Activated gamma-delta T cell (primary cell): ENCODE results near the gene PBRM1.

Source experiments
- DNase-seq: peaks from one replicate; lab custom pipeline; 2025; lab: John Stamatoyannopoulos, UW

PBRM1 gene

DNA sequence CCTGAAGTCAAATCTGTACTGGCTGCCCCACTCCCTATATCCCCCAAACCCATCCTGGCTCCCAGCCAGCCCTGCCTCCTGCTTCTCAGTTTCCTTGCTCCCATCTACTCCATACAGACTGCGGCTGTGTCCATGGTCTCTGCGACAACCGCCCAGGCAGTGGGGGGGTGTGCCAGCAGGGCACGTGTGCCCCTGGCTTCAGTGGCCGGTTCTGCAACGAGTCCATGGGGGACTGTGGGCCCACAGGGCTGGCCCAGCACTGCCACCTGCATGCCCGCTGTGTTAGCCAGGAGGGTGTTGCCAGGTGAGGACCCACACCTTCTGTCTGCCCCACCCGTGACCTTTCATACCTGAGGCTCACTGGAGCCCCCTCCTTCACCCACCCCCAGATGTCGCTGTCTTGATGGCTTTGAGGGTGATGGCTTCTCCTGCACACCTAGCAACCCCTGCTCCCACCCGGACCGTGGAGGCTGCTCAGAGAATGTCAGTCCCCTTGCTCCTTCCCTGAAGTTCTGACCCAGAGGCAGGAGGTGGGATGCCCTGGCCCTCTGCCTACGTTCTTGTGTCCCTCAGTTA lies 175.9 kb downstream of the PBRM1 start:
- DNase-seq = no peak

GRCh38 chr3:52507359-52507758 lies 178.4 kb downstream of the PBRM1 start:
- DNase-seq = no peak

DNA sequence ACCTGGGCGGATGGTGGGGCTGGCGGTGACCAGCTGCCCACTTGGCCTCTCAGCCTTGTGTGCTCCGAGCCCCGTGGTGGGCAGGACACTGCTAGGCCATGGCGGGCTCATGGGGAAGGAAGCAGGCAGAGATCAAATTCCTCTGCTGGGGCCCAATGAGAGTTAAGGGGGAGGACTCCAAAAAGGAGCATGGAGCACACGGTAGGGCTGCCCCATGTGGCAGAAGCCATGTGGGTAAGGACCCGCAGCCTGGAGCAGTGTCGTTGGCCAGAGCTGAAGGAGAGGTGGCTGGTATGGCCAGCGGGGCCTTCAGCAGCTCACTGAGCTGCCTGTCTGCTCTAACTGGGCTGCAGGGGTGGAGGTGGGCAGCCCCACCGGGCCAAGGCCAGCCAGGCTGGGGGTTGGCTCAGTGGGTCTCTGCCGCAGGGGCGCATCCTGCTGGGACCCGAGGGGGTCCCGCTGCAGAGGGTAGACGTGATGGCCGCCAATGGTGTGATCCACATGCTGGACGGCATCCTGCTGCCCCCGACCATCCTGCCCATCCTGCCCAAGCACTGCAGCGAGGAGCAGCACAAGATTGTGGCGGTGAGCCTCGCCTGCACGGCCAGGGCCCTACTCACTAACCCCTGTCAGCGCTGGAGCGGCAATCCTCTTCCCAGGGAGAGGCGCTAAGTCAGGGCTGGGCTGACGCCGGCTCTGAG lies 179.3 kb downstream of the PBRM1 start:
- DNase-seq = no peak

- no peak for DNase-seq
Observed at GRCh38 chr3:52504977-52505376, 180.7 kb downstream of the PBRM1 start.

DNA sequence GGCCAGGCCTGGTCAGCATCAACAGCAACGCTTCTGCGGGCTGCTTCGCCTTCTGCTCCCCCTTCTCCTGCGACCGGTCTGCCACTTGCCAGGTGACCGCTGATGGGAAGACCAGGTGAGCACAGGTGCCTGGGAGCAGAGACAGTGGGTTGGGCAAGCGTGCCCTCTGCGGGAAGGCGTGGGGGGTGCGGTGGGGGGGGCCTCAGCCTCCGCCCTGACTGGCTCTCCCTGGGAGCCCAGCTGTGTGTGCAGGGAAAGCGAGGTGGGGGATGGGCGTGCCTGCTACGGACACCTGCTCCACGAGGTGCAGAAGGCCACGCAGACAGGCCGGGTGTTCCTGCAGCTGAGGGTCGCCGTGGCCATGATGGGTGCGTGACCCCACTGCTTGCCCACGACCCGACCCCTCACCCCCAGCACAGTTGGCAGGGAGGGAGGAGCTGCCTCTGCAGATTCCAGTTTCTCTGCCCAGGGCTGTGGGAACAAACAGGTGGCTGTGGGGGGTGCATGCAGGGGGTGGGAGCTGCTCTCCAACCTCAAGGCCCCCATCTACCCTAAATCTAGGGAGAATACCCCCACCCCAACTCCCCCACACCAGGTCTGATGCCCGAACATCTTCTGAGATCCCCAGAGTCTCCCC lies 181.8 kb downstream of the PBRM1 start:
- no peak for DNase-seq

DNA sequence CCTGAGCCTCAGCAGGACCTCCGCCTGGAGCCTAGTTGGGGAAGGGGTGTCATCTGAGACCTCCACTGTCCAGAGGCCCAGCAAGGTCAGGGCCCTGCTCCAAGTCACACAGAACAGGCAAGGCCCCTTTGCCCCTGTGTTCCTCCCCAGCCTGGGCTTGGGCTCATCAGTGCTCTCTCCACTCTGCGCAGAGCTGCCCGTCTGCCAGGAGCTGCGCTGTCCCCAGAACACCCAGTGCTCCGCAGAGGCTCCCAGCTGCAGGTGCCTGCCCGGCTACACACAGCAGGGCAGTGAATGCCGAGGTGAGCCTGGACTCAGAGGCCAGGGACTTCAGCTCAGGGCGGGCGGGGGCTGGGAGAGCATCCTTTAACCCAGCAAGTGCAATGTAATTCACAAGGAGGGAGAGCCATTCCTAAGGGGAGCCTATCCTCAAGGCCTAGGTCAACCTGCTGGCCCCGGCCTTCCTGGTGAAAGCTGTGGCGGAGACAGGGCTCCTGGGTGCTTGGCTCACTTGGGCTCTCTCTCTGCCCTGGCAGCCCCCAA lies 182.8 kb downstream of the PBRM1 start:
- no peak for DNase-seq

- DNase-seq = no peak
Observed at GRCh38 chr3:52502001-52502400, 183.7 kb downstream of the PBRM1 start.

DNA sequence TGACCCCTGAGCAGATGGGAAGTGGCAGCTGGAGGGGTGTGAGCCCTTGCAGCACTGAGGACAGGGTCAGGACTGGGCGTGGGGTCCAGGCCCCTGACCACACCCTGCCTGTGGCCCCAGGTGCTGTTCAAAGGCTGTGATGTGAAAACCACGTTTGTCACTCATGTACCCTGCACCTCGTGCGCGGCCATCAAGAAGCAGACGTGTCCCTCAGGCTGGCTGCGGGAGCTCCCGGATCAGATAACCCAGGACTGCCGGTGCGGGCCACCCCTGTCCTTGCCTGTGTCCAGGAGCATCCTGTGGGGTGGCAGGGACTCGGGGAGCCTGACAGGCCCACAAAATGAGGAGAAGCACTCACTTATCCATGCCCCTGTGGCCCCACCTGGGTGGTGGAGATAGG lies 184.7 kb downstream of the PBRM1 start:
- no peak for DNase-seq

- DNase-seq = no peak
Observed at GRCh38 chr3:52498137-52499054, 187.3 kb downstream of the PBRM1 start.

- DNase-seq = no peak
Observed at GRCh38 chr3:52495777-52496602, 189.7 kb downstream of the PBRM1 start.
